Fibroblast of peridontal ligament (primary cell): ENCODE measurements around the gene CLCN4.

Experiments used
- DNase-seq: peaks from one replicate; pipeline ENCODE4 v3.0.0-alpha.2; 2010; ENCODE audit errors: extremely low read depth

The CLCN4 gene

GRCh38 chrX:10195947-10196346 is 39.2 kb downstream of the CLCN4 start:
- DNase-seq, result no peak

DNA sequence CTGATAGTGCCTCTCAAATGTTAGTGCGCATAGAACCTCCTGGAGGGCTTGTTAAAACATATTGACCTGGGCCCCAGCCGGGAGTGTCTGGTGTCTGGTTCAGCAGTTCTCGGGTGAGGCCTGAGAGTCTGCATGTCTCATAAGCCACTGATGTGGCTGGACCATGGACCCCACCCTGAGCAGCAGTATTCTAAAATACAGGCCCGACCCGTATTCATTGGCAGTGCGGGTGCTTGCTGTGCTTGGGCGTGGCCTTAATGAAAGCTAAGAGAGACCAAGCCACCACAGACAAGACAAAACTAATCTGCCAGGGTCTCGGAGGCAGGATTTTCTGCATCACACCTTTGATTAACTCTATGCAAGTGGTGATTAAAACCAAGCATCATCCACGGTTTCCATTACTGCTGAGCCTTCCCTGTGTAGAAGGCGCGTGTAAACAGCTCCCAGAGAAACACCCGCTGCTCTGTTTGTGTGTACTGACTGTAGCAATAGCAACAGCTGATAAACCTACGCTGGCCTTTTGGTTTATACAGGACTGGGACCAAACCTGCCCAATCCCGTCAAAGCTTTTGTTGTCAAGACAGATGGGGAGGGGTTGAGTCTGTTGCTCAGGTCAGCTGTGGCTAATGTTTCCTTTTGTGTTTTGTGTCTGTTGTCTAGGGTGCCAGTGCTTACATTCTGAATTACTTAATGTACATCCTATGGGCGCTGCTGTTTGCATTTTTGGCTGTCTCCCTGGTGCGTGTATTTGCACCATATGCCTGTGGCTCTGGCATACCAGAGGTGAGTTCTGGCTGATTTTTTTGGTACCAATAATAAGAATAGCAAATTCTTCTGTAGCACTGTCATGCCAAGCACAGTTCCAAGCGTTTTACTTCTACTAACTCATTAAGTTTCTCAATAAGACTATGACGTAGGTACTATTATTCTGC is 40.8 kb downstream of the CLCN4 start:
- DNase-seq, result no peak

DNA sequence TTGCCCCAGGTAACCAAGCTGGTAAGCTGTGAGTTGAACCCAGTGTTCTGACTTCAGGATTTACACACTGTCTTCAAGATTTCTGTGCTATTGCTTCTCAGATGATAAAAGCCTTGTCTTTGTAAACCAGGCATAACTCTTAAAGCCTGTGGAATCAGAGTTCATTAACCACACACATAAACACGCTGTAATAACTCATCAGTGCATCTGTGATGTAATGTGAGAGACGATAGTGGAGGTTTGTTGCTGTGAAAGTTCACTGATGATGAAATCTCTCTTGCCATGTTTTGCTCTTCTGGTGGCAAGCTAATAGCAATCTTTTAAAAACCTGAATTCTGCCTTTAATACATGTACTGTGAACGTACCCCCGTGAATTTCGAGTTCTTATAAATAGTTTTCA is 41.5 kb downstream of the CLCN4 start:
- DNase-seq, result peak; percentile 62

GRCh38 chrX:10199212-10199611 is 42.4 kb downstream of the CLCN4 start:
- no peak for DNase-seq

- no peak for DNase-seq
Observed at GRCh38 chrX:10203617-10204016, 46.8 kb downstream of the CLCN4 start.

GRCh38 chrX:10206317-10206716 is 49.5 kb downstream of the CLCN4 start:
- no peak for DNase-seq

- DNase-seq, result no peak
Observed at GRCh38 chrX:10208281-10208856, 51.6 kb downstream of the CLCN4 start.

DNA sequence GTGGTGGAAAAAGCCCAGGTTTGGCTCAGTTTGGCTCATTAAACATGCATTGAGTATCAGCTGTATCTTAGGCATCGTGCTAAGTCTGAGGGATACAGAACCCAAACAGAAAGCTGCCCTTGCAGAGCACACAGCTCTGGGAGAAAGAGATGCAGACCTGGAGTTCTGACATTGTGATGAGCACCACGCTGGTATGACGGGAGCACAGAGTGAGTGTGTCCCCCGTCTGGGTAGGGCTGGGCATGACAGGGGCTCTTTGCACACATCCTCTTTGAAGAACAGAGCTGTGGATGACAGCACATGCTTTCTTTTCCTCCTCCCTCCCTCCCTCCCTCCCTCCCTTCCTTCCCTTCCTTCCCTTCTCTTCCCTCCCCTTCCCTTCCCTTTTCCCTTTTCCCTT is 52.2 kb downstream of the CLCN4 start:
- no peak for DNase-seq

DNA sequence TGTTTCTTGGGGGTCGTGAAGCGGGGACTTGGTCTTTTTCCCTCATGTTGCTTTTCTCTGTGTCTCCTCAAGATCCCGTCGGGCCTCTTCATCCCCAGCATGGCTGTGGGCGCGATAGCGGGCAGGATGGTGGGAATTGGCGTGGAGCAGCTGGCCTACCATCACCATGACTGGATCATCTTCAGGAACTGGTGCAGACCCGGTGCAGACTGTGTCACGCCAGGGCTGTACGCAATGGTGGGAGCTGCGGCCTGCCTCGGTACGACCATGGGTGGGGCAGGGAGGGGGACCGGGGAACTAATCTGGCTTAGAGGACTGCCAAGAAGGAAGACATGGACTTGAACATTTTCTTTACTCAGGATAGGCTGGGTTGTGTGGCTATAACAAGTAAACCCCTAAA is 55.6 kb downstream of the CLCN4 start:
- no peak for DNase-seq

GRCh38 chrX:10213716-10214115 is 56.9 kb downstream of the CLCN4 start:
- DNase-seq, result no peak

- no peak for DNase-seq
Observed at GRCh38 chrX:10216208-10216607, 59.4 kb downstream of the CLCN4 start.

GRCh38 chrX:10217198-10217597 is 60.4 kb downstream of the CLCN4 start:
- DNase-seq, result no peak

GRCh38 chrX:10221651-10222050 is 64.9 kb downstream of the CLCN4 start:
- no peak for DNase-seq

DNA sequence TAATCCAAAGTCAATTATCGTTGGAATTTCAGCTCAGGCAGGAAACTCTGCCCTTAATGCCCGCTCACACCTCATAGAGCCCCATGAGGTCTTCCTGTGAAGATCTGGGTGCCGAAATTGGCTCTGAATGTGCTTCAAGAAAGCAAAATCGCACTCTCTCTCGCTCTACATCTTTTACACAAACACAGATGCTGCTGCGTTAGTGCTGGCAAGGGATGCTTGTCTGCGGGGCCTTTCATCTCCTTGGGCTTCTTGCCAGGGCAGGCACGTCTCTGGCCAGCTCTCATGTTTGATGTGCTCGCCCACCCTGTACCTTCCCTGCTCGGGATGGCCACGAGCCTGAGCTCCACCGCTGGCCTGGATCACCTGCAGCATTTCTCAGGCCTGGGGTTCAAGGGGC is 66.5 kb downstream of the CLCN4 start:
- DNase-seq, result no peak

DNA sequence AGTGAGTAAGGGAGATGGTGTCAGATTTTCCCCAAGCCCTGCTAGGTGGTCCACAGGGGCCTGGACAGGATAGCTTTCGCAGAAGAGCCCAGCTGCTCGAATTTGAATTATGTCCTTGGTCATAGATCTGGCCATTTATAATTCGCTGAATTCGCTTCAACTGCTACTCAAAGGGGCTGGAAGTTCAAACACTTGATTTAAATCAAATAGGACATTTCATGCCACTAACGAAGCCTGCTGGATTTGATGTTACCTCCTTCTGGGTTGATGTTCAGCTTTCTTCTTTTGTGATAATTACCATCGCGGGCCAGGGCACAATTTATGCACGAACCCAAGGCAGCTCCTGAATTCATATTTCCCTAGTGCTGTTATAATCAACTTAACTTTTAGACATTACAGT is 67.0 kb downstream of the CLCN4 start:
- DNase-seq, result no peak

- no peak for DNase-seq
Observed at GRCh38 chrX:10230222-10230621, 73.4 kb downstream of the CLCN4 start.

DNA sequence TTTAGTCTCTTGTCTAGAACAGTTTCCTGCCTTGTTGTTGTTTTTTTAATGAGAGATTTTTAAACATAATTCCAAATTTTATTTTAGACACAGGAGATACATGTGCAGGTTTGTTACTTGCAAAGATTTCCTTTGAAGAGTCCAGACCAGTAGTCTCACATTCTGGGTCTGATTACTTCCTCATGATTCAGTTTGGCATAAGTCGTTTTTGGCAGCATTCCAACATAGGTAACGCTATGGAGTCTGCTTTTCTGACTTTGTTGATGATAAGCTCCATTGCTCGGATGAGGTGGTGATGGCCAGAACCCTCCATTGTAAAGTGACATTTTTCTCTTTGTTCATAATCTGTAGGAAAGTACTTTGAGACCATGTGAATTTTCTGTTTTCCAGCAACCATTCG is 74.7 kb downstream of the CLCN4 start:
- no peak for DNase-seq

GRCh38 chrX:10233173-10233572 is 76.4 kb downstream of the CLCN4 start:
- no peak for DNase-seq

DNA sequence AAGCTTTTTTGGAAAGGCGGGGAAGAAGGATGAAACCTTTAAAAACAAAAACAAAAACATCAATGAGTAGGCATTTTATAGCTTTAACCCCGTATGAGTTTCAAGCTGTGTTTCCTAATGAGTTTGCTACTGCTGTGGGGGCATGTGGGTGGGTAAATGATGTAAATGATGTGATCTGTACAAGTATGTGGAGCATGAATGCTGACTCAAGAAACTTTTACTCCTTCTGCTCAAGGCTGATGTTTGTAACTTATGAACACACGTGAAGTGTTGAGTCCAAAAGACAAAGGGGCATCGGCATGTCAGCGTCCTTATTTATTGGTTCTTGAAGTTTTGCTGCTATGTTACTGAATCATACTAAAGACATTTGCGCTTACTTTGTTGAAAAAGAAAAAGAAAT is 76.9 kb downstream of the CLCN4 start:
- DNase-seq, result no peak

DNA sequence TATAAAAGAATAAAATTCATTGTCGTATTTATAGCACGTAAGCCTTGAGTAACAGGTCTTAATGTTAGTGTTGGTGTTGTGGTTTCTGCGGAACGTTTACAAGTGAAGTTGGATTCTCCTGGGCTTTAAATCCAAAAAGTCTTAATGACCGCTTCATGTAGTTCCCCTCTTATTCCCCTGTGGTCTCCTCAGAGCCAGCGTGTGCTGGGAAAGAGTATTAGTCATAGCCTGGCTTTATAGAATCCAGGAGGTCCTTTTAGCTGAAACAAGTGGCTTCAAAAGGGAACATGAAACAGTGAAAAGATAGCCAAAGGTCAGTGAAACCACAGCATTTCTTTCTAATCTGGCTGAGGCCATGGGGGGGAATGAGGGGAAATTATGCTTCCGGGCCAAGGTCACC is 79.1 kb downstream of the CLCN4 start:
- DNase-seq, result peak; percentile 91

DNA sequence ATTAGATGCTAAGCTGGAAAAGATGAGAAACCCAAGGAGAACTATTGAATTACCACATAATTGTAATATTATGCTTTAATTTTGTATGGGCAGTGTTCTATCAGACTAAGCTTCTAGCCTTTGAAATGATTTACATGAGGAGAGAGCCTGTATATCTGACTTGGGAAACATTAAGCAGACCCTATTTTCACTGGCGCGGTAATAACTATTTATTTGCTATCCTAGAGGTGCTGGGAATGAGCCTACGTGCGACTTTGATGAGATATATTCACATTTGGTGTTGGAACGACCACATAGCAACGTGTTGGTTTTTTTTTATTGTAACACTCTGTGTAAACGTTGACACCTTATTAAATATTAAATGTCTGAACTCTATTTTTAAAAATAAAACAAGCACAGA is 80.5 kb downstream of the CLCN4 start:
- DNase-seq, result no peak

- DNase-seq, result peak; percentile 82
Observed at GRCh38 chrX:10239611-10240064, 82.9 kb downstream of the CLCN4 start.

GRCh38 chrX:10240918-10241317 is 84.1 kb downstream of the CLCN4 start:
- peak; percentile 91 for DNase-seq
